ENCODE measurements around the gene EDAR. TPM values are rescaled to one million over a fixed set of nuclear protein-coding genes. Genes with fewer than 3 reads are reported as not detected.
A peak's percentile ranks its signal among the peaks of the same experiment; 100 is the strongest.

Gene EDAR
- total and polyA plus RNA-seq, 2 of the 4 experiments (the other 2 are of a cell fraction), result not detected

DNA sequence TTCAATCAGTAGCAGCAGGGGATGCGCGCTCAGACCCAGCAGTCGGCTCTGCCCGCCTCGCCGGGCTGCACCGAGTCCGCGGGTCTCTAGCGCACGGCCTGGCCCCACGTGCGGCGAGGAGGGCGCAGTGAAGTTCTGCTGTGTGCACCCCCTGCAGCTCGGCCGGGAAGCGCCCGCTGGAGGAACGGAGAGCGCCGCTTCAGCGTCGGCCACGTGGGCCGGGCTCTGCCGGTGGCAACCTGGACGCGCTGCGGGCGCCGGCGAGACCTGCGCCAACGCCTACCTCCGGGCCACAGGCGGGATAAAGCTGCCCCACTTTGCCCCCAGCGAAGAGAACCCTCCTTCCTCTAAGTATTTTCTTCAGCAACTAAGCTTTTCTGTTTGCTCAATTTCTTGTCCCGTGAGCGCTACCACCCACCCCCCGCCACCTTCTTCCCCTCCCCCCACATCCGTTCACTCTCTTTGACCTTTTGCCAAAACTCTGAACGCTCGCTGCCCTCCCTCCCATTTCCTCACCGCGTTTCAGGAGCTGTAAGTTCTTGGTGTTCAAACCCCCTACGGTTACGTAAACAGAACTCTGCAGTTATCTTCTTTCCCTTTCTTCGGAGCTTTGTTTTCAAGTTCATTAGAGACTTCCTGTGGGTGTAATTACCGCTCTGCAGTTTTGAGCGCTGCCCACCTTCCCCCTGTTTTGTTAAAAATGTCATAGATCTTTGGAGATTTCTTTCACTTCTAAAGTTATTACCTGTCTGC lies 42.6 kb upstream of the EDAR start:
- peak; percentile 90 for ATAC-seq (ENCODE audit: low read depth)
- Histone ChIP-seq H3K36me3 (ENCODE audit: control insufficient read depth, insufficient read depth, low read length) (no peaks in the 10 kb centered on the region), H2BK120ac (ENCODE audit: low read depth, low read length) (no peak overlapping the region), H2AK9ac (replicated peaks; ENCODE audit: low read depth, low read length, poor library complexity) (peak overlapping the region; percentile 9), H3K14ac (replicated peaks; ENCODE audit: low read depth, low read length) (no peak overlapping the region), H3K23ac (ENCODE audit: low read depth, low read length) (no peak overlapping the region), H3K4me1 (ENCODE audit: control insufficient read depth, insufficient read depth, low read length) (no peaks in the 10 kb centered on the region), H3K4me3 (ENCODE audit: insufficient read depth, low read depth, low read length) (peak overlapping the region; percentile 37), H3K18ac (ENCODE audit: low read depth, low read length) (no peak overlapping the region), H4K91ac (ENCODE audit: insufficient read depth, low read depth, low read length) (no peak overlapping the region), H2BK20ac (ENCODE audit: low read depth, low read length) (no peak overlapping the region), H3K4ac (ENCODE audit: low read depth, low read length) (no peak overlapping the region), H3K9me1 (ENCODE audit: insufficient read depth, low read length) (no peaks in the 10 kb centered on the region), H3K27me3 (ENCODE audit: control insufficient read depth, insufficient read depth, low read length) (peaks cover 61% of the 10 kb centered on the region), H2AK5ac (ENCODE audit: low read depth, low read length) (no peak overlapping the region), H2AFZ (replicated peaks; ENCODE audit: low read length, poor library complexity) (peak overlapping the region; percentile 50), H3K27ac (ENCODE audit: insufficient read depth, low read length) (no peak overlapping the region), H3K56ac (ENCODE audit: extremely low read depth, insufficient read depth, low read length) (no peak overlapping the region), H3K79me1 (ENCODE audit: low read depth in 1 of 2, low read length in 2 of 2) (no peaks in the 10 kb centered on the region), H3K9ac (ENCODE audit: low read depth, low read length) (no peak overlapping the region), H3K4me2 (ENCODE audit: low read depth, low read length) (peak overlapping the region; percentile 94), H4K5ac (ENCODE audit: low read depth, low read length) (no peak overlapping the region), H3K9me3 (ENCODE audit: control insufficient read depth, insufficient read depth, low read length) (no peaks in the 10 kb centered on the region), H2BK15ac (ENCODE audit: low read depth, low read length) (no peak overlapping the region), H2BK5ac (ENCODE audit: low read depth, low read length, poor library complexity, severe bottlenecking) (no peak overlapping the region), H4K8ac (ENCODE audit: low read depth in 2 of 2, low read length in 2 of 2) (no peak overlapping the region), H4K20me1 (ENCODE audit: insufficient read depth, low read length) (no peaks in the 10 kb centered on the region)
- 3% methylated on average over 32 of the region's 51 CpGs; no CpG with 5 or more reads in 1 of the 2 experiments for WGBS, 2 experiments (ENCODE audit: extremely low coverage in 2 of 2, insufficient read length in 1 of 2)
- TF ChIP-seq BHLHE40 (IDR thresholded peaks at IDR 0.05; ENCODE audit: low read depth, low read length), result no peak
- TF ChIP-seq FOS (IDR thresholded peaks at IDR 0.05; ENCODE audit: low read depth, low read length), result no peak
- no peak for TF ChIP-seq RAD21 (IDR thresholded peaks at IDR 0.05; ENCODE audit: low read length)
- TF ChIP-seq MAFK (IDR thresholded peaks at IDR 0.05; ENCODE audit: low read depth, low read length), result no peak
- no peak for TF ChIP-seq POLR2A (IDR thresholded peaks at IDR 0.05; ENCODE audit: low read depth, low read length)
- TF ChIP-seq, protein P1, sequence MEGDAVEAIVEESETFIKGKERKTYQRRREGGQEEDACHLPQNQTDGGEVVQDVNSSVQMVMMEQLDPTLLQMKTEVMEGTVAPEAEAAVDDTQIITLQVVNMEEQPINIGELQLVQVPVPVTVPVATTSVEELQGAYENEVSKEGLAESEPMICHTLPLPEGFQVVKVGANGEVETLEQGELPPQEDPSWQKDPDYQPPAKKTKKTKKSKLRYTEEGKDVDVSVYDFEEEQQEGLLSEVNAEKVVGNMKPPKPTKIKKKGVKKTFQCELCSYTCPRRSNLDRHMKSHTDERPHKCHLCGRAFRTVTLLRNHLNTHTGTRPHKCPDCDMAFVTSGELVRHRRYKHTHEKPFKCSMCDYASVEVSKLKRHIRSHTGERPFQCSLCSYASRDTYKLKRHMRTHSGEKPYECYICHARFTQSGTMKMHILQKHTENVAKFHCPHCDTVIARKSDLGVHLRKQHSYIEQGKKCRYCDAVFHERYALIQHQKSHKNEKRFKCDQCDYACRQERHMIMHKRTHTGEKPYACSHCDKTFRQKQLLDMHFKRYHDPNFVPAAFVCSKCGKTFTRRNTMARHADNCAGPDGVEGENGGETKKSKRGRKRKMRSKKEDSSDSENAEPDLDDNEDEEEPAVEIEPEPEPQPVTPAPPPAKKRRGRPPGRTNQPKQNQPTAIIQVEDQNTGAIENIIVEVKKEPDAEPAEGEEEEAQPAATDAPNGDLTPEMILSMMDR (conservative IDR thresholded peaks at IDR 0.05; ENCODE audit: low read depth, low read length), result no peak
- no peak for TF ChIP-seq SMC3 (IDR thresholded peaks at IDR 0.05; ENCODE audit: low read depth, low read length)
- peak; percentile 41; the same call in 1 of the 2 replicates for TF ChIP-seq MXI1 (IDR thresholded peaks at IDR 0.05; ENCODE audit: borderline replicate concordance, low read depth, low read length)
- TF ChIP-seq, protein P2, sequence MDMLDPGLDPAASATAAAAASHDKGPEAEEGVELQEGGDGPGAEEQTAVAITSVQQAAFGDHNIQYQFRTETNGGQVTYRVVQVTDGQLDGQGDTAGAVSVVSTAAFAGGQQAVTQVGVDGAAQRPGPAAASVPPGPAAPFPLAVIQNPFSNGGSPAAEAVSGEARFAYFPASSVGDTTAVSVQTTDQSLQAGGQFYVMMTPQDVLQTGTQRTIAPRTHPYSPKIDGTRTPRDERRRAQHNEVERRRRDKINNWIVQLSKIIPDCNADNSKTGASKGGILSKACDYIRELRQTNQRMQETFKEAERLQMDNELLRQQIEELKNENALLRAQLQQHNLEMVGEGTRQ (IDR thresholded peaks at IDR 0.05; ENCODE audit: low read depth, low read length), result peak; percentile 69
- no peak for TF ChIP-seq NFE2L2 (IDR thresholded peaks at IDR 0.05; ENCODE audit: low read depth, low read length)
- TF ChIP-seq MAZ (IDR thresholded peaks at IDR 0.05; ENCODE audit: borderline replicate concordance, low read depth, low read length), result no peak
- intact Hi-C loops (cut with micrococcal nuclease), result no loop called here
- no TSS peak for BruUV-seq (replicated peaks)
- dilution Hi-C loops (cut with HindIII; ENCODE audit: low sequenced_read_pairs, unreplicated experiment), result no loop called here
- in situ Hi-C loops (cut with MboI; ENCODE audit: low sequenced_read_pairs), result no loop called here
- ChIA-PET POLR2A (ENCODE audit: unreplicated experiment) (no interaction called here), CTCF (no interaction called here)
- peak; percentile 3 for DNase-seq

Data from IMR-90 (cell line).